Keratinocyte (primary cell): ENCODE measurements around the gene KCNH8. TPM values are rescaled to one million over a fixed set of nuclear protein-coding genes. Genes with fewer than 3 reads are reported as not detected.

Source experiments
- DNase-seq: peaks from one replicate; pipeline ENCODE4 v3.0.0-alpha.2; 2011; ENCODE audit warnings: low read depth, missing footprints, low spot score
- FAIRE-seq: peaks from 2 replicates; lab custom pipeline; 2011; peaks lifted over from hg19 to GRCh38; lab: Jason Lieb, UNC
- H2AFZ ChIP-seq: 2 replicates; pipeline ENCODE4 v1.6.0; 2012; ENCODE audit warnings: low read length, control low read depth, inconsistent platforms; ENCODE audit not compliant: control insufficient read depth
- H3K27ac ChIP-seq: 2 replicates; pipeline ENCODE4 v1.5.1; 2011; ENCODE audit warnings: low read length; ENCODE audit not compliant: control insufficient read depth, insufficient read depth
- H3K27me3 ChIP-seq: 3 replicates; pipeline ENCODE4 v1.6.0; 2011; ENCODE audit warnings: low read length; ENCODE audit not compliant: control insufficient read depth, insufficient read depth; ENCODE audit errors: extremely low read depth
- H3K36me3 ChIP-seq, 2 experiments: 2 replicates in 1 of 2; 3 replicates in 1 of 2; pipeline ENCODE4 v1.5.1; 2011; ENCODE audit warnings: low read length in 2 of 2, mild to moderate bottlenecking in 1 of 2; ENCODE audit not compliant: control insufficient read depth in 2 of 2, insufficient read depth in 2 of 2; ENCODE audit errors: extremely low read depth in 1 of 2
- H3K4me1 ChIP-seq: 3 replicates; pipeline ENCODE4 v1.5.1; 2011; ENCODE audit warnings: low read length; ENCODE audit not compliant: control insufficient read depth, insufficient read depth; ENCODE audit errors: extremely low read depth
- H3K4me2 ChIP-seq: 3 replicates; pipeline ENCODE4 v1.6.0; 2011; ENCODE audit warnings: low read depth, low read length; ENCODE audit not compliant: control insufficient read depth, insufficient read depth; ENCODE audit errors: extremely low read depth
- H3K4me3 ChIP-seq, 3 experiments: fragments of 200-600 bp in 1 of 3; sonication (generic) in 1 of 3; 2 replicates in 2 of 3; 3 replicates in 1 of 3; pipeline ENCODE4 v1.5.1; 2011 to 2016; ENCODE audit warnings: low read length in 3 of 3, mild to moderate bottlenecking in 3 of 3, control low read depth in 2 of 3, inconsistent platforms in 1 of 3, low read depth in 1 of 3, mixed read lengths in 1 of 3, mixed run types in 1 of 3, moderate library complexity in 1 of 3; ENCODE audit not compliant: control insufficient read depth in 2 of 3, insufficient read depth in 2 of 3; ENCODE audit errors: extremely low read depth in 1 of 3
- H3K79me2 ChIP-seq: 2 replicates; pipeline ENCODE4 v1.6.0; 2012; ENCODE audit warnings: low read length; ENCODE audit not compliant: control insufficient read depth, insufficient read depth
- H3K9ac ChIP-seq: 3 replicates; pipeline ENCODE4 v1.6.0; 2011; ENCODE audit warnings: low read length; ENCODE audit not compliant: control insufficient read depth, insufficient read depth; ENCODE audit errors: extremely low read depth
- H3K9me1 ChIP-seq: 3 replicates; pipeline ENCODE4 v1.6.0; 2011; ENCODE audit warnings: low read length; ENCODE audit not compliant: control insufficient read depth, insufficient read depth; ENCODE audit errors: extremely low read depth
- H3K9me3 ChIP-seq: 2 replicates; pipeline ENCODE4 v1.5.1; 2012; ENCODE audit warnings: low read depth, low read length; ENCODE audit not compliant: control insufficient read depth
- H4K20me1 ChIP-seq: 3 replicates; pipeline ENCODE4 v1.6.0; 2011; ENCODE audit warnings: low read length; ENCODE audit not compliant: control insufficient read depth, insufficient read depth; ENCODE audit errors: extremely low read depth
- EZH2 ChIP-seq: IDR thresholded peaks from one replicate; pipeline ENCODE4 v1.6.1; 2012; ENCODE audit warnings: inconsistent platforms, mild to moderate bottlenecking, low read length, moderate library complexity
- dilution Hi-C: fragments of 300-500 bp; cut with MboI; formaldehyde crosslinking; loops from one replicate; pipeline ENCODE4 v1.7.0; 2020; ENCODE audit warnings: low sequenced_read_pairs; ENCODE audit not compliant: extremely low pct_ligation_motif_present
- polyA plus RNA-seq, 5 experiments: library from polyadenylated mRNA; depleted of rRNA in 3 of 5; stranded (reverse) in 3 of 5; stranded (forward) in 1 of 5; unstranded in 1 of 5; fragments of >200 nt; gene quantifications; 1 replicate in 1 of 5; 2 replicates in 3 of 5; 3 replicates in 1 of 5; pipeline versions ENCODE4 v1.2.1 to v1.2.3, GENCODE V29; 2011 to 2012; ENCODE audit warnings: missing spikeins in 2 of 5, low read depth in 1 of 5, low replicate concordance in 1 of 5
- TF ChIP-seq, protein P1 (sequence below), 3 experiments: IDR thresholded peaks in 1 of 3; conservative IDR thresholded peaks in 1 of 3; optimal IDR thresholded peaks in 1 of 3; 2 replicates in 2 of 3; 3 replicates in 1 of 3; pipeline versions ENCODE3 to v1.5.1; 2011; ENCODE audit warnings: low read length in 3 of 3, mild to moderate bottlenecking in 3 of 3, moderate library complexity in 2 of 3, control low read depth in 1 of 3, inconsistent platforms in 1 of 3; ENCODE audit not compliant: insufficient read depth in 2 of 3; ENCODE audit errors: extremely low read depth in 1 of 3

Gene KCNH8
- polyA plus RNA-seq, 1 donor (not counting 4 experiments of a cell fraction or from before 2014, with no cell fraction given): not detected

DNA sequence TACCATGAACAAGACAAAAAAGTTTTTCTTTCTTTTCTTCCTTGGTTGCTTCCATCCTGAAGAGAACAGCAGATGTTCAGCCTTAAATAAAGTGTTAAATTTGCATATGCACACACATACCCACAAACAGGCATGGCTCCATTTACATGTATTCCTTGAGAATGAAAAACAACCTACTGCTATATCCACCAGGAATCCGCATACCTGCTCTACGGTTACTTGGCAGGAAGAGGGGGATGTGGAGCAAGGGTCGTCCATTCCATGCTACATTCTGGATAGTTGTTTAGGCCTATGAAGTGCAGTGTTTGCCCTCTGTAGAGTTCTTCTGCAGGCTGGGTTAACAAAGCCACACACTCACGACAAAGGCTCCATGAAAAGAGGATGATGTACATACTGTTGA, 322.8 kb downstream of the KCNH8 start:
- dilution Hi-C loops: no loop called here
- Histone ChIP-seq H3K36me3 (no peaks in the 10 kb centered on the region), H3K79me2 (no peaks in the 10 kb centered on the region), H4K20me1 (no peaks in the 10 kb centered on the region), H3K27me3 (no peaks in the 10 kb centered on the region), H3K9me3 (no peaks in the 10 kb centered on the region), H3K27ac (no peak overlapping the region), H3K9me1 (no peaks in the 10 kb centered on the region), H3K9ac (no peak overlapping the region), H3K4me2 (no peak overlapping the region), H3K4me1 (no peaks in the 10 kb centered on the region), H2AFZ (no peak overlapping the region), H3K4me3 (no peak overlapping the region)
- DNase-seq (no peak), FAIRE-seq (no peak)
- TF ChIP-seq, protein P1, sequence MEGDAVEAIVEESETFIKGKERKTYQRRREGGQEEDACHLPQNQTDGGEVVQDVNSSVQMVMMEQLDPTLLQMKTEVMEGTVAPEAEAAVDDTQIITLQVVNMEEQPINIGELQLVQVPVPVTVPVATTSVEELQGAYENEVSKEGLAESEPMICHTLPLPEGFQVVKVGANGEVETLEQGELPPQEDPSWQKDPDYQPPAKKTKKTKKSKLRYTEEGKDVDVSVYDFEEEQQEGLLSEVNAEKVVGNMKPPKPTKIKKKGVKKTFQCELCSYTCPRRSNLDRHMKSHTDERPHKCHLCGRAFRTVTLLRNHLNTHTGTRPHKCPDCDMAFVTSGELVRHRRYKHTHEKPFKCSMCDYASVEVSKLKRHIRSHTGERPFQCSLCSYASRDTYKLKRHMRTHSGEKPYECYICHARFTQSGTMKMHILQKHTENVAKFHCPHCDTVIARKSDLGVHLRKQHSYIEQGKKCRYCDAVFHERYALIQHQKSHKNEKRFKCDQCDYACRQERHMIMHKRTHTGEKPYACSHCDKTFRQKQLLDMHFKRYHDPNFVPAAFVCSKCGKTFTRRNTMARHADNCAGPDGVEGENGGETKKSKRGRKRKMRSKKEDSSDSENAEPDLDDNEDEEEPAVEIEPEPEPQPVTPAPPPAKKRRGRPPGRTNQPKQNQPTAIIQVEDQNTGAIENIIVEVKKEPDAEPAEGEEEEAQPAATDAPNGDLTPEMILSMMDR (optimal IDR thresholded peaks at IDR 0.05 in 1 of 3, IDR thresholded peaks at IDR 0.05 in 1 of 3, conservative IDR thresholded peaks at IDR 0.05 in 1 of 3; ENCODE audit: extremely low read depth in 1 of 3, insufficient read depth in 2 of 3, low read length in 3 of 3): no peak
- TF ChIP-seq EZH2: no peak

DNA sequence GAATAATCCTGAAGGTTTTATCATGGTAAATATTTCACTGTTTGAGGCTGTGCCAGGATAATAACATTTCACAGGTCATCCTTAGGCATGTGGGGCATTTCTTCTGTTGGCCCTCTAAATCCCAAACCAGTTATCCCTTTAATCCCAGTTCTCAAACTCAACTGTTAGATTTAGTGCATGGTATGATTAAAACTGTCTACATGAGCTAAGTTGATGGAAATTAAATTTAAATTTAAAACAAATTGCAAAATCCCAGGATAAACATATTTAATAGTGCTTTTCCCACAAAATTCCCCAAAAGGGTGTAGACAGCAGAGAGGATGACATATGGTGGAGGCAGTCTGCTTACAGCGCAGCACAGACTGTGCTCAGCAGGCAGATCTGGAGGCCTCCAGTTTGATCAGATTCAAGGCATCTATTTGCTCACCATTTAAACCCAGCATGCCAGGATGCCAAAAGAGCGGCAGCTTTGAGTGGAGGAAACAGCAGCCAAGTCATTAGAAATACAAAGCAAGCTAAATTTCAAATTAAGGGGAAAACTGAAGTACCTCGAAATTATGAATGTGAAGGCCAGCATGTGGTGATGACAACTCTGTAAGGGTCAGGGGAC, 325.8 kb downstream of the KCNH8 start:
- no peaks in the 10 kb centered on the region for H3K9me1 ChIP-seq
- FAIRE-seq (no peak), DNase-seq (no peak)
- H3K27ac ChIP-seq: no peak overlapping the region
- no peaks in the 10 kb centered on the region for H3K9me3 ChIP-seq
- H3K36me3 ChIP-seq: no peaks in the 10 kb centered on the region
- dilution Hi-C loops: no loop called here
- no peaks in the 10 kb centered on the region for H4K20me1 ChIP-seq
- H3K4me3 ChIP-seq: no peak overlapping the region
- H3K79me2 ChIP-seq: no peaks in the 10 kb centered on the region
- no peaks in the 10 kb centered on the region for H3K4me1 ChIP-seq
- no peak overlapping the region for H2AFZ ChIP-seq
- no peak overlapping the region for H3K4me2 ChIP-seq
- H3K9ac ChIP-seq: no peak overlapping the region
- no peak for TF ChIP-seq EZH2
- TF ChIP-seq, protein P1 (optimal IDR thresholded peaks at IDR 0.05 in 1 of 3, IDR thresholded peaks at IDR 0.05 in 1 of 3, conservative IDR thresholded peaks at IDR 0.05 in 1 of 3; ENCODE audit: extremely low read depth in 1 of 3, insufficient read depth in 2 of 3, low read length in 3 of 3): no peak
- no peaks in the 10 kb centered on the region for H3K27me3 ChIP-seq
